ENCODE results near the gene AKR1C4. TPM values are rescaled to one million over a fixed set of nuclear protein-coding genes. Genes with fewer than 3 reads are reported as not detected.
"Not testable (repeated sequence)": the region's sequence is repeated elsewhere in the genome, so short reads cannot be mapped to it uniquely, and the experiment has no call there.

The AKR1C4 gene
- total RNA-seq, 2 experiments from 2014 or later, result not detected

DNA sequence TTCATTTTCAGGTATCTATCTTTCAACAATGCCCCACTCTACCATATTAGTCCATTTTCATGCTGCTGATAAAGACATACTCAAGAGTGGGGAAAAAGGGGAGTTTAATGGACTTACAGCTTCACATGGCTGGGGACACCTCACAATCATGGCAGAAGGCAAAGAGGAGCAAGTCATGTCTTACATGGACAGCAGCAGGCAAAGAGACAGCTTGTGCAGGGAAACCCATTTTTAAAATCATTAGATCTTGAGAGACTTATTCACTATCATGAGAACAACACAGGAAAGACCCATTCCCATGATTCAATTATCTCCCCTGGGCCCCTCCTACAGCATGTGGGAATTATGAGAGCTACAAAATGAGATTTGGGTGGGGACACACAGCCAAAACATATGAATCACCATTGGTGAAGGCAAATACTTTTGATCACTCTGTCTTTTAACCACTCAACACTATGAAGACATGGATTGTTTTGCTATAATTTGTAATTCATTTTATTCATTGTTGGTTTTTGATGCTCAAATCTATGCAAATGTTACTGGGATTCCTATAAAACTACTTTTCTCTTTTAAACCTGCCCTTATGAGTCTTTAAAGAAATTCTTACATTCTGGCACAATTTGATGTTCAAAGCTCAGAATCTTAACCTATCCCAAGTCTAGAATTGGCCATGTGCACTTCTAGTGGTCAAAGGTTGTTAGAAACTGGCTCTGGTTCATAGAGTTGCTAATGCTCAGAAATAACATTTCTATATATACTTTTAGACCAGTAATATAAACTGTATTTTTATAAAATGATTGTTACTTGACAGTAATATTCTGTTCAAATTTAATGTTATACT lies 15.3 kb downstream of the AKR1C4 start:
- no peak overlapping the region for H3K27ac Mint-ChIP-seq
- TF ChIP-seq CTCF (IDR thresholded peaks at IDR 0.05), result no peak
- H3K4me1 Mint-ChIP-seq (ENCODE audit: low read depth), result peaks cover 1% of the 10 kb centered on the region
- H3K9me3 Mint-ChIP-seq, result peaks cover 10% of the 10 kb centered on the region
- DNase-seq (no peak), ATAC-seq (ENCODE audit: poor library complexity) (no peak)
- Histone ChIP-seq H3K36me3 (ENCODE audit: insufficient read depth, low read length) (no peaks in the 10 kb centered on the region), H3K4me1 (ENCODE audit: insufficient read depth, low read length) (no peaks in the 10 kb centered on the region), H3K27me3 (ENCODE audit: control insufficient read depth in 1 of 2, insufficient read depth in 2 of 2, low read length in 2 of 2) (no peaks in the 10 kb centered on the region), H3K9me3 (ENCODE audit: control insufficient read depth in 1 of 2, insufficient read depth in 1 of 2, low read length in 2 of 2) (no peaks in the 10 kb centered on the region), H3K27ac (ENCODE audit: low read depth in 1 of 2, low read length in 2 of 2) (no peak overlapping the region), H3K4me3 (ENCODE audit: low read length) (no peak overlapping the region)
- H3K4me3 Mint-ChIP-seq, result no peak overlapping the region
- H3K27me3 Mint-ChIP-seq, result peaks cover 5% of the 10 kb centered on the region
- ChIA-PET CTCF (no interaction called here), POLR2A (no interaction called here)
- intact Hi-C loops (cut with DNase I, micrococcal nuclease), result no loop called here
- H3K36me3 Mint-ChIP-seq (ENCODE audit: low read depth), result no peaks in the 10 kb centered on the region

DNA sequence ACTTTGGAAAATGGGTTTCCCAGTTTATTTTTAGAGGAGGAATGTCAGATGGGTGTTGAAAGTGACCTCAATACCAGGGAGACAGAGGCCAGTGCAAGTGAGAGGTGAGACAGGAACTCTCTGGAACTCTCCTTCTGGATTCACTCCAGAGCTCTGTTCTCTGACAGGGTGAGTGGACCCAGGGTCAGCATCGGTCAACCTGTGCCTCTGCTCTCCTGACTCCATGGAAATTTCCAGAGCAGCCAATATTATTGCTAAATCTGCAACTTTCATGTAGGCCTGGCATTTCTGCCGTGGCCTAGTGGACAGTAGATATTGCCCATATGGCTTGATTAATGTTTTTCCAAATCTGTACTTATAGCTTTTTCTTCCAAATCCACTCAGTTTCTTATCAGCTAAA lies 20.2 kb downstream of the AKR1C4 start:
- CTCF ChIA-PET, result no interaction called here
- Mint-ChIP-seq H3K27ac (no peak overlapping the region), H3K9me3 (peaks cover 6% of the 10 kb centered on the region), H3K4me1 (ENCODE audit: low read depth) (no peaks in the 10 kb centered on the region), H3K27me3 (peaks cover 10% of the 10 kb centered on the region), H3K36me3 (ENCODE audit: low read depth) (no peaks in the 10 kb centered on the region), H3K4me3 (no peak overlapping the region)
- intact Hi-C loops (cut with DNase I, micrococcal nuclease), result no loop called here
- DNase-seq, result no peak
- Histone ChIP-seq H3K4me1 (ENCODE audit: insufficient read depth, low read length) (no peaks in the 10 kb centered on the region), H3K9me3 (ENCODE audit: control insufficient read depth in 1 of 2, insufficient read depth in 1 of 2, low read length in 2 of 2) (no peaks in the 10 kb centered on the region), H3K27me3 (ENCODE audit: control insufficient read depth in 1 of 2, insufficient read depth in 2 of 2, low read length in 2 of 2) (no peaks in the 10 kb centered on the region), H3K4me3 (ENCODE audit: low read length) (no peak overlapping the region), H3K36me3 (ENCODE audit: insufficient read depth, low read length) (no peaks in the 10 kb centered on the region), H3K27ac (ENCODE audit: low read depth in 1 of 2, low read length in 2 of 2) (no peak overlapping the region)
- no peak for TF ChIP-seq CTCF (IDR thresholded peaks at IDR 0.05)
- ATAC-seq (ENCODE audit: poor library complexity), result no peak
- POLR2A ChIA-PET, result no interaction called here

DNA sequence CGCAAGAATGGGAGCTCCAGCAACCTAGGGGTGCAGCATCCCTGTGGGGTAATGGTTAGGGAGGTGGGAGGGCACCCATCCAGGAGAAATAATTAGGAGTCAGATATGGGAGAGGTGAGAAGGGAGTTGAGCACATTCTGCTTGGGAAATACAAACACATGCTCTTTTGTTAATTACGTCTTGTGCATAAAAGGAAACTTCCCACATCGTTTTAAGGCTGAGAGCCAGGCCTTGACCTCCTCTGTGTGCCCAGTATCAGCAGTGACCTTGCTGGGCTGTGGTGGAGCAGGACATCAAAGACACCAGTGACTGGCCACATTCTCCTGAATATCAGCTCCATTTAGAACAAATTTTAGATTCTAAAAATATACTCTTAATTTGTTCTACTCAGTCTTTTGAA lies 22.6 kb downstream of the AKR1C4 start:
- H3K9me3 ChIP-seq (ENCODE audit: control insufficient read depth in 1 of 2, insufficient read depth in 1 of 2, low read length in 2 of 2), result peaks cover 0 to 3% of the 10 kb centered on the region in 2 experiments
- POLR2A ChIA-PET, result no interaction called here
- no peaks in the 10 kb centered on the region for H3K4me1 ChIP-seq (ENCODE audit: insufficient read depth, low read length)
- H3K27me3 ChIP-seq (ENCODE audit: control insufficient read depth in 1 of 2, insufficient read depth in 2 of 2, low read length in 2 of 2), result no peaks in the 10 kb centered on the region
- no peak for ATAC-seq (ENCODE audit: poor library complexity)
- DNase-seq, result no peak
- CTCF ChIA-PET, result no interaction called here
- Mint-ChIP-seq H3K36me3 (ENCODE audit: low read depth) (no peaks in the 10 kb centered on the region), H3K4me1 (ENCODE audit: low read depth) (no peaks in the 10 kb centered on the region), H3K27ac (no peak overlapping the region), H3K9me3 (peaks cover 4% of the 10 kb centered on the region), H3K4me3 (no peak overlapping the region), H3K27me3 (peaks cover 10% of the 10 kb centered on the region)
- no peak overlapping the region for H3K27ac ChIP-seq (ENCODE audit: low read depth in 1 of 2, low read length in 2 of 2)
- no peak for TF ChIP-seq CTCF (IDR thresholded peaks at IDR 0.05)
- no peak overlapping the region for H3K4me3 ChIP-seq (ENCODE audit: low read length)
- no peaks in the 10 kb centered on the region for H3K36me3 ChIP-seq (ENCODE audit: insufficient read depth, low read length)
- intact Hi-C loops (cut with DNase I, micrococcal nuclease), result no loop called here

DNA sequence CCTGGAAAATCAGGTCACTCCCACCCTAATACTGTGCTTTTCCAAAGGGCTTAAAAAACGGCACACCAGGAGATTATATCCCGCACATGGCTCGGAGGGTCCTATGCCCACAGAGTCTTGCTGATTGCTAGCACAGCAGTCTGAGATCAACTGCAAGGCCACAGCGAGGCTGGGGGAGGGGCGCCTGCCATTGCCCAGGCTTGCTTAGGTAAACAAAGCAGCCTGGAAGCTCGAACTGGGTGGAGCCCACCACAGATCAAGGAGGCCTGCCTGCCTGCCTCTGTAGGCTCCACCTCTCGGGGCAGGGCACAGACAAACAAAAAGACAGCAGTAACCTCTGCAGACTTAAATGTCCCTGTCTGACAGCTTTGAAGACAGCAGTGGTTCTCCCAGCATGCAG lies 26.3 kb downstream of the AKR1C4 start:
- H3K4me1 ChIP-seq (ENCODE audit: insufficient read depth, low read length); H3K4me1 Mint-ChIP-seq (ENCODE audit: low read depth); intact Hi-C loops (cut with DNase I, micrococcal nuclease); H3K27ac ChIP-seq (ENCODE audit: low read depth in 1 of 2, low read length in 2 of 2); H3K27me3 Mint-ChIP-seq; H3K9me3 ChIP-seq (ENCODE audit: control insufficient read depth in 1 of 2, insufficient read depth in 1 of 2, low read length in 2 of 2); DNase-seq; H3K36me3 ChIP-seq (ENCODE audit: insufficient read depth, low read length); H3K36me3 Mint-ChIP-seq (ENCODE audit: low read depth); H3K27me3 ChIP-seq (ENCODE audit: control insufficient read depth in 1 of 2, insufficient read depth in 2 of 2, low read length in 2 of 2); H3K9me3 Mint-ChIP-seq; H3K27ac Mint-ChIP-seq; CTCF ChIA-PET; ATAC-seq (ENCODE audit: poor library complexity); H3K4me3 ChIP-seq (ENCODE audit: low read length); H3K4me3 Mint-ChIP-seq; POLR2A ChIA-PET: not testable (repeated sequence)

All from CD4-positive, alpha-beta T cell (primary cell).